Measurements from ENCODE around the gene TBC1D10A.
A peak's percentile ranks its signal among the peaks of the same experiment; 100 is the strongest.

DNA sequence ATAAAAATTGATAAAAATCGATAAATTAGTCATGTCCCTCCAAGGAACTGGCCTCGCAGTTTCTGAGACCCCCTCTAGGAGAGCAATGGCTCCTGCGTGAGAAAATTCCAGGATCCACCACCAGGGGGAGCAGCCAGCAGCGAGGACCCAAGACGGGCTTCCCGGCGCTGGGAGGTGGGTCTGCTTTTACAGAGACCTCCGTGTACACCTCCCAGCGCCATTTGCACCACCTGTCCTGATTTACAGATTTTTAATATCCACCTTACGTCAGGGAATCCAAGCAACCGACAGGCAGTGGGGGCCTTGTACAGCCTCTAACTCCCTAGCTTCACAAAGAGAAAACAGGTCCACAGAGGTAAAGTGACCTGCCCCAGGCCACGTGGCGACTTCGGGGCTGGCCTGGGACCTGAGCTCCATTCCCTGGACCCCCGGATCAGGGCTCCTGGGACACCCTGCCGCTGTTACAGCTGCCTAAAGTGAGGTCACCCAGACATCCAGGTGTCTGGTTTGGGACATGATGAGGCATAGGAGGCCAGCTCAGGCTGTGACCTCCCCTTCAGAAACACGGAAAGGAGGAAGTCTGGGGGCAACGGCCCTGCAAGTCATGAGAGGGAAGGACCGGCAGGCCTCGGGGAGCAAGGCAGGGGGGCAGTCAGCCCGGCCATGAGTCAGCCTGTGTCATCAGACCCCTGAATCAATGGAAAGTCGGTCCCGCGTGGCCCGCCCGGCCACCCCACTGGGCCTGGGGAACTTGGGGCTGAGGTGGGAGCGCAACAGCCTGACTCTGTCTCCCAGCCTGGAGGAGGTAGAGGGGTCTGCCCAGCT, 63.6 kb downstream of the TBC1D10A start:
- TF ChIP-seq POLR2A (IDR thresholded peaks at IDR 0.05; ENCODE audit: low read length) (peak; percentile 42), GATA1 (IDR thresholded peaks at IDR 0.05; ENCODE audit: low read depth, low read length) (no peak)
